Small intestine (tissue), 7 donors: ENCODE results near the gene PCSK6. TPM values are rescaled to one million over a fixed set of nuclear protein-coding genes. Genes with fewer than 3 reads are reported as not detected.

Experiments used
- DNase-seq, 2 donors: peaks; one replicate each; pipeline versions ENCODE4 v3.0.0 to v3.0.0-alpha.2; 2013
- FAIRE-seq: peaks from 2 replicates; lab custom pipeline; 2012; peaks lifted over from hg19 to GRCh38; lab: Jason Lieb, UNC
- H3K27ac ChIP-seq, 3 donors: one replicate each; pipeline ENCODE4 v1.5.1; 2013; ENCODE audit warnings: low read length in 2 of 3, mild to moderate bottlenecking in 2 of 3, control low read depth in 1 of 3, inconsistent platforms in 1 of 3, low read depth in 1 of 3, moderate library complexity in 1 of 3
- H3K27me3 ChIP-seq, 3 donors: one replicate each; pipeline ENCODE4 v1.6.1; 2013; ENCODE audit warnings: low read length in 3 of 3, inconsistent platforms in 1 of 3; ENCODE audit not compliant: control insufficient read depth in 3 of 3, insufficient read depth in 3 of 3
- H3K36me3 ChIP-seq, 3 donors: one replicate each; pipeline ENCODE4 v1.6.1; 2013; ENCODE audit warnings: low read length in 3 of 3, inconsistent platforms in 1 of 3, low read depth in 1 of 3, mild to moderate bottlenecking in 1 of 3, moderate library complexity in 1 of 3; ENCODE audit not compliant: control insufficient read depth in 3 of 3, insufficient read depth in 2 of 3
- H3K4me1 ChIP-seq, 3 donors: one replicate each; pipeline ENCODE4 v1.6.1; 2013; ENCODE audit warnings: low read length in 2 of 3, inconsistent platforms in 1 of 3, low read depth in 1 of 3, mild to moderate bottlenecking in 1 of 3, moderate library complexity in 1 of 3; ENCODE audit not compliant: control insufficient read depth in 3 of 3, insufficient read depth in 2 of 3
- H3K4me3 ChIP-seq, 3 donors: one replicate each; pipeline ENCODE4 v1.5.1; 2013; ENCODE audit warnings: low read length in 3 of 3, control low read depth in 1 of 3, inconsistent platforms in 1 of 3, low read depth in 1 of 3, mild to moderate bottlenecking in 1 of 3, moderate library complexity in 1 of 3
- H3K9me3 ChIP-seq, 2 donors: one replicate each; pipeline ENCODE4 v1.6.1; 2013; ENCODE audit warnings: low read depth in 1 of 2, low read length in 1 of 2; ENCODE audit not compliant: control insufficient read depth in 2 of 2, insufficient read depth in 1 of 2
- WGBS, 3 donors: extraction: QIAGEN DNeasy Blood & Tissue Kit; methylation state at CpG; one replicate each; pipeline ENCODE4 v1.1.7; 2013; 5-methylcytosine and 5-hydroxymethylcytosine counted together
- polyA plus RNA-seq, 4 donors: library from polyadenylated mRNA; stranded (reverse) in 3 of 4; unstranded in 1 of 4; fragments of 200-250 nt in 3 of 4; fragments of 120-200 nt in 1 of 4; gene quantifications; one replicate each; pipeline versions ENCODE4 v1.2.1 to v1.2.3, GENCODE V29; 2013
- donor health status: healthy with polysubstance abuse.
- donor health status: control.
- donor health status: control.
- donor health status: Bipolar disorder and iron deficiency.
- donor health status: healthy.

The PCSK6 gene
- polyA plus RNA-seq, 4 donors: 0.67 to 26.2 (median 6.5) TPM

DNA sequence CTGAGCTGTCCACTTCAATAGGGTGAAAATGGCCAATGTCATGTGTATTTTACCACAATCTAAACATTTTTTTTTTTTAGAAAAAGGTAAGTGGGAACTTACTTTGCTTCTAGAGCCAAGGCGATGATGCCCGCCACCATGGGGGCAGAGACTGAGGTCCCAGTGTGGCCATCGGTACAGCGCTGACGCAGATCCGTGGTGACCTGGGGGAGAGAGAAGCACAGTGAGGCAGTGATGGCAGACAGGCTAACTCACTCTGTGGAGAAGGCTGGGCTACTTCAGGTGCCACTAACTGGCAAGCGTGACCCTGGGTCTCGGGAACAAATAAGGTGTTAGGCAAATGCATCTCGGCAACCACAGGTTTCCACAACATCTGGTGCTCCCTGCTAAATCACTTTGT lies 100.1 kb downstream of the PCSK6 start:
- no peaks in the 10 kb centered on the region for H3K9me3 ChIP-seq
- WGBS, 3 donors: 93 to 98% (median 95%) methylated on average over 9 of the region's 9 CpGs
- no peak for FAIRE-seq
- H3K27me3 ChIP-seq: no peaks in the 10 kb centered on the region
- no peaks in the 10 kb centered on the region for H3K4me1 ChIP-seq
- H3K36me3 ChIP-seq: peaks cover 0 to 34% (median 0%) of the 10 kb centered on the region in 3 donors
- no peak overlapping the region for H3K4me3 ChIP-seq
- no peak for DNase-seq
- no peak overlapping the region for H3K27ac ChIP-seq

- DNase-seq: no peak
- H3K4me1 ChIP-seq: no peaks in the 10 kb centered on the region
- no peaks in the 10 kb centered on the region for H3K9me3 ChIP-seq
- no peaks in the 10 kb centered on the region for H3K27me3 ChIP-seq
- no peak for FAIRE-seq
- H3K4me3 ChIP-seq: no peak overlapping the region
- H3K27ac ChIP-seq: no peak overlapping the region
- peaks cover 0 to 37% (median 0%) of the 10 kb centered on the region in 3 donors for H3K36me3 ChIP-seq
- 79 to 86% (median 83%) methylated on average over 6 of the region's 6 CpGs for WGBS, 3 donors
These were observed 101.5 kb downstream of the PCSK6 start for GRCh38 chr15:101388046-101388445.

- Histone ChIP-seq H3K4me3 (no peak overlapping the region), H3K27me3 (no peaks in the 10 kb centered on the region), H3K36me3 (peaks cover 0 to 37% (median 0%) of the 10 kb centered on the region in 3 donors), H3K9me3 (no peaks in the 10 kb centered on the region), H3K4me1 (no peaks in the 10 kb centered on the region), H3K27ac (no peak overlapping the region)
- 72 to 91% (median 75%) methylated on average over 9 of the region's 9 CpGs for WGBS, 3 donors
- DNase-seq (no peak), FAIRE-seq (no peak)
These were observed 101.9 kb downstream of the PCSK6 start for GRCh38 chr15:101387574-101387973.

DNA sequence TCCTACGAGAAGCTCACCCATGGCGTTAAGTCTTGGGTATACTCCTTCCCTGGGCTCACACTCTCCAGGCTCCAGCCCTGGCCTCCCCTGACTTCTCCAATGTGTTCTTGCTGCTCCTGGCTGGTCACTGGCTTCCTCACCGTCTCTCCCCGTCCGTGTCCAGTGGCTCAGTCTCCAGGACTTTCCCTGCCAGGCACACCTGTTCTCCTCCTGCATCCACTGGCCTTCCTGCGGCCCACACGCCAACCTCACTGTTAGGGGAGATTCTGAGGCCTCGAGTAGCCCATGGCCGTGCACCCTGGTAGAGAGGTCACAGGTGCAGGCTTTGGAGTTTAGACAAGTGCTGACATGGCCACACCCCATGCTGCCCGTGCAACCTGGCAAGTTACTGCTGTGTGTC lies 102.5 kb downstream of the PCSK6 start:
- Histone ChIP-seq H3K9me3 (no peaks in the 10 kb centered on the region), H3K4me3 (no peak overlapping the region), H3K4me1 (no peaks in the 10 kb centered on the region), H3K36me3 (peaks cover 0 to 39% (median 0%) of the 10 kb centered on the region in 3 donors), H3K27me3 (no peaks in the 10 kb centered on the region), H3K27ac (no peak overlapping the region)
- WGBS, 3 donors: 81 to 91% (median 85%) methylated on average over 10 of the region's 10 CpGs
- FAIRE-seq: no peak
- no peak for DNase-seq

DNA sequence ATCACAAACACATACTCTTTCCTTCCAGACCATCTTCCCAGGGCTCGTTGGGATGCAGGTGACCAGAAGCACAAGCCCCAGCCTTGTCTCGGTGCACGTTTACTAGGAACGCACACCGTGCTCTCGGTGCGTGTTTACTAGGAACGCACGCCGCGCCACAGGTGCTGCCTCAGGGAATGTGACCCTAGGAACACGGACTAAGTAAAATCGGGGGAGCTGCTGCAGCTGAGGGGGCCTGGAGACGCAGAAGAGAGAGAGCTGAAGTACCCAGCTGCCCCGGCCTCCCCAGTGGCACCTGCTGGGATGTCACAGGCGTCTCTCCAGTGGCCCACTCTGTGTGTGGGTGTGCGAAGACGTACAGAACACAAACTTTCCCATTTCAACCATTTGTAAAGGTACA lies 103.5 kb downstream of the PCSK6 start:
- no peaks in the 10 kb centered on the region for H3K9me3 ChIP-seq
- WGBS, 3 donors: 93 to 94% (median 93%) methylated on average over 18 of the region's 18 CpGs
- FAIRE-seq: no peak
- H3K4me1 ChIP-seq: no peaks in the 10 kb centered on the region
- no peaks in the 10 kb centered on the region for H3K27me3 ChIP-seq
- H3K4me3 ChIP-seq: no peak overlapping the region
- H3K27ac ChIP-seq: no peak overlapping the region
- H3K36me3 ChIP-seq: peaks cover 0 to 38% (median 0%) of the 10 kb centered on the region in 3 donors
- DNase-seq: no peak

- Histone ChIP-seq H3K27ac (no peak overlapping the region), H3K4me1 (no peaks in the 10 kb centered on the region), H3K36me3 (peaks cover 0 to 26% (median 0%) of the 10 kb centered on the region in 3 donors), H3K27me3 (no peaks in the 10 kb centered on the region), H3K4me3 (no peak overlapping the region), H3K9me3 (no peaks in the 10 kb centered on the region)
- 84 to 92% (median 92%) methylated on average over 14 of the region's 14 CpGs for WGBS, 3 donors
- FAIRE-seq: no peak
- DNase-seq: no peak
These were observed 105.2 kb downstream of the PCSK6 start for GRCh38 chr15:101384276-101384675.

- no peaks in the 10 kb centered on the region for H3K27me3 ChIP-seq
- no peaks in the 10 kb centered on the region for H3K4me1 ChIP-seq
- no peaks in the 10 kb centered on the region for H3K9me3 ChIP-seq
- no peak overlapping the region for H3K4me3 ChIP-seq
- no peak overlapping the region for H3K27ac ChIP-seq
- H3K36me3 ChIP-seq: peaks cover 0 to 27% (median 0%) of the 10 kb centered on the region in 3 donors
- 83 to 88% (median 84%) methylated on average over 7 of the region's 7 CpGs for WGBS, 3 donors
- no peak for FAIRE-seq
- DNase-seq: no peak
These were observed 107.0 kb downstream of the PCSK6 start for GRCh38 chr15:101382544-101382943.

DNA sequence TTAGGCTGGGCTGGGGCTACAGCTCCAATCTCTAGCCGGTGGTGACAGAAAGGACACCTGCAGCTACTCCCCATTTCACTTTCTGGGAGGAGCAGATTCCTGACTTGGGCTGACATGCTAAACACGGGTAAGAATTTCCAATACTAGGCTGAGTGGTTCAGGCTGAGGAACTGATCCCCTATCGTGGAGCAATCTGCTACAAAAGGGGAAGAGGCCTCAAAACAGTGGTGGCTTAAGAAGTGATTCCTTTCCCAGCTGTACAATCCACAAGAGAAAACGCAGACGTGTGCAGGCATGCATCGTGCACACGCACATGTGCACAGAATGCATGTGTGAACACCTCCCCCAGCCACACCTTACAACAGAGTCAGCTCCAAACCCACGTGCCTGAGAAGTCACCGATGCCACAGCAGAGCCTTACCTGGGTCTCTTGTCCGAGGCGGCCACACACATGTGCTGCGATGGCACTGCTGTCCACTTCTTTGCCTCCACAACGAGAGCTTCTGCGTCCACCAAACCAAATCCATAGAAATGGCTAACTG lies 107.8 kb downstream of the PCSK6 start:
- H3K4me1 ChIP-seq: no peaks in the 10 kb centered on the region
- H3K36me3 ChIP-seq: peaks cover 0 to 24% (median 0%) of the 10 kb centered on the region in 3 donors
- no peaks in the 10 kb centered on the region for H3K27me3 ChIP-seq
- FAIRE-seq (no peak), DNase-seq (no peak)
- WGBS, 3 donors: 76 to 81% (median 80%) methylated on average over 14 of the region's 14 CpGs
- no peaks in the 10 kb centered on the region for H3K9me3 ChIP-seq
- no peak overlapping the region for H3K27ac ChIP-seq
- no peak overlapping the region for H3K4me3 ChIP-seq

DNA sequence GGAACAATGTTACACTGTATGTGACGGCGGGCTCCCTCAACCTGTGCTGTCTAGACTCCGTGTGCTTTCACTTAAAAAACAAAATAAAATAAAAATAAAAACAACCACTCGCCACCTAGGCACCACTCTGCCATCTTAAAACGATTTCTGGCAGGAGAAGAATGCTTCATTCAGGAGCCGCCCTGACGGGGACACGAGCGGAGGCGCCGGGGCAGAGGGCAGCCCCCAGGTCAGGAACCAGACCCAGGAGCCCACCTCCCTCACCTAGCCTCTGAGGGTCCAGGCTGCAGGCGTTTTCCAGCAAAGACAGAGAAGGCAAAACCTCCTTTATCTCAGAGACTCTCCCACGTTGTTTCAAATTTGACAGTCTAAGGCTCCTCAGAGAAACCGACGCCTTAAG lies 109.4 kb downstream of the PCSK6 start:
- 84 to 93% (median 89%) methylated on average over 15 of the region's 15 CpGs for WGBS, 3 donors
- Histone ChIP-seq H3K4me3 (no peak overlapping the region), H3K4me1 (no peaks in the 10 kb centered on the region), H3K36me3 (peaks cover 0 to 17% (median 0%) of the 10 kb centered on the region in 3 donors), H3K27me3 (no peaks in the 10 kb centered on the region), H3K9me3 (no peaks in the 10 kb centered on the region), H3K27ac (no peak overlapping the region)
- FAIRE-seq (no peak), DNase-seq (no peak)
